Measurements from ENCODE around the gene MRPS15.
"Not testable (repeated sequence)": the region's sequence is repeated elsewhere in the genome, so short reads cannot be mapped to it uniquely, and the experiment has no call there.

The MRPS15 gene

DNA sequence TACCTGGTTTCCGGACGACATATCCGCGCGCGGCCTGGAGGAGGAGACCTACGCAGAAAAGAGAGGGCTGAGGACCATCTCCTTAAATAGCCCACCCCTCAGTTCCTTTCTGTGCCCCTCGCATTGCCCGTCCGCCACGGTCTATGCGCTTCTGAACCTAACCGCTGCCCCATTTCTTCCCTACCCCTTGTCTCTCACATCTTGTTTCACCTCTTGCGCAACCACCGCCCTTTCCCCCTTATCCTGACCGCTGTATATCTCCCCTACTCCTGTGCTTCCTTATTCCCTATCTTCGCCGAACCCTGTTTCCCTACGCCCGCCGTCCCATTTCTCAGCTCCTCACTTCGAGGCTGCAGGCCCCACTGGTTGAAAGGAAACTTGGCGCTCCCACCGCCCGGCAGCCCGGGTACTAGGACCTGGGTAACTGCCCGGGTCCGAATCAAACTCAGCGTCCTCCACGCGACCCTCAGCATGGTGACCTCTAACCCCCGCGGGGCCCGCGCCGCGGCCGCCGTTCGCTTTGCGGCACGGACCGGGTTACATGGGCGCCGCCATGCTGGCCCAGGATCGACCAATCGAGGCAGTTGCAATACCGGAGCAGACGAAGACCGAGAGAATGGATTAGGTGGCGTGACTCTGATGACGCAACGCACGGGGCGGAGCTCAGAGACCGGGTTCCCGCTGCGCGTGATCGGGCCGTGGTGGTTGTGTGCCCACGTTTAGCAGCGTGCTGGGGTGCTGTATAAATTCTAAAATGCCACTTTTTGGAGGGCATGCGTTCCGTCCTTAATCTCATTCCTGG lies at the start of gene MRPS15:
Gene MRPS15, minus strand, starts transcription at position 582 of the 802 bp plus-strand sequence. Its CDS starts 109 bp downstream, at position 473.
- peak; percentile 98 for DNase-seq

DNA sequence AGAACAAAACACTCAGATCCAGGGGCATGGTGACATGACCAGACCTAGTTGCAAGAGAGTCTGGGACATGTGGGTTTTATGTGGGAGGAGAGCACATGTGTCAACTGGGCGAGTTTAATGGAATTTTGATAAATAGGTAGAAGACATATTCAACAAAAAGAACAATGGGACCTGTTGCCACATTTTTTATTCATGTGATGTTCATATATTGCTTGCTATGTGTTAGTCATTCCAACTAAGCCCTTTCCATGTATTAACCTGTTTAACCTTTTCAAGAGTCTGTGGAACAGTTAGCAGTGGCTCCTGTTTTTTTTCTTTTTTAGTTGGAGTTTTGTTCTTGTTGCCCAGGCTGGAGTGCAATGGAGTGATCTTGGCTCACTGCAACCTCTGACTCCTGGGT lies 48.7 kb upstream of the MRPS15 start:
- no peak for DNase-seq

DNA sequence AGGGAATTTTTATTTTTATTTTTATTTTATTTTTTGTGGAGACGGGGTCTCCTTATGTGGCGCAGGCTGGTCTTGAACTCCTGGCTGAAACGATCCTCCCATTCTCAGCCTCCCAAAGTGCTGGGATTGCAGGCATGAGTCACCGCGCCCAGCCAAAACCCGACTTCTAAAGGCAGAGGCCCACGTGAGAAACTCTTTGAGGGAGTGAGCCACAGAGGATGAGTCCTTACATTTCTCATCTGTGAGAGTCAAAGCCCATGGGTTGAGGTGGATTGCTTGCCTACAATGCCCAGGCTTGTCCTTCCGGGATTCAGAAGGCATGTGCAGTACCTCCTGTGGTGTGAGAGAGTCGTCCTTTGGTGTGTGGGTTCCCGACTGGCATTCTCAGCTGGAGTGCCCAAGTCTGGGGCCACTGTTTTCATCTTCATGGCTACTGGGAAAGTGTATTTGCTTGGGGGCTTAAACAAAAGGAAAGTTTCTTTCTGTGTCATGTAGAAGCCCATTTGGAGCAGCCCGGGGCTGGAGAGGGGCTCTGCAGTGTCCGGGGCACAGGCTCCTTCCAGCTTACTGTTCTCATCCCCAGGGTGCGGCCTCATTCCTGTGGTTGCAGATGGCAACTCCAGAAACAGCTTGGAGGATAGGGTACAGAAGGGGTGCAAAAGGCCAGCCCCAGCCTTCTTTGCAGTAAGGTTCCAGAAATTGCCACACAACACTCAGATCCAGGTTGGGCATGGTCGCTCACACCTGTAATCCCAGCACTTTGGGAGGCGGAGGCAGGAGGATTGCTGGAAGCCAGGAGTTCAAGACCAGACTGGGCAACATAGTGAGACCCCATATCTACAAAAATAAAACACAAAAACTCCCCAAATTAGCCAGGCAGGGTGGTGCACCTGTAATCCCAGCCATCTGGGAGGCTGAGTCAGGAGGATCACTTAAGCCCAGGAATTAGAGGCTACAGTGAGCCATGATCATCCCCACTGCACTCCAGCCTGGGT lies 47.9 kb upstream of the MRPS15 start:
- DNase-seq: no peak

DNA sequence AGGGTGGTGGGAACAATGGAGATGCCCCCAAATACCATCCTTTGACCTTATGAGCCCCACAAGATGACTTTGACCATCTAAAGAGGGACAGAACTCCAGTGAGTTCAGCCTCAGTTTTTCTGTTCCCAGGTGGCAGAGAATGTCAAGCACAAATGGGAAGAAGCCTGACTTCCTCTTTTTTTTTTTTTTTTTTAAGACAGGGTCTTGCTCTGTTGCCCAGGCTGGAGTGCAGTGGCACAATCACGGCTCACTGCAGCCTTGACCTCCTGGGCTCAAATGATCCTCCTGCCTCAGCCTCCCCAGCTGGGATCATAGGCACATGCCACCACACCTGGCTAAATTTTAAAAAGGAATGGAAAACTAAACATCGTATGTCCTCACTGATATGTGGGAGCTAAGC lies 47.0 kb upstream of the MRPS15 start:
- not testable (repeated sequence) for DNase-seq

DNA sequence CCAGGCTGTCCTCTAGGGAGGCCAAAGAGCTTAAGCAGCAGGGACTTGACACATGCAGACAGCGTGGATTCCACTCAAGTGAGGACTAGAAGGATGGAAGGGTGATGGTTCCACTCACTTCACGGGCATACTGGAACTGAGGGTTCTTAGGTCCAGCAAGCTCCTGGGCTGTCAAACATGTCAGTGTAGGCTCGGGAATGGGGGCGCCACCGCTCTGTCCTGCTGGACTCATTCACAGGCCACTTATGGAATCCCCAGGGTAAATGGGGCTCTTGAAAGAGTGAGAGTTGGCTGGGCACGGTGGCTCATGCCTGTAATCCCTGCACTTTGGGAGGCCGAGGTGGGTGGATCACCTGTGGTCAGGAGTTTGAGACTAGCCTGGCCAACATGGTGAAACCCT lies 46.2 kb upstream of the MRPS15 start:
- no peak for DNase-seq

DNA sequence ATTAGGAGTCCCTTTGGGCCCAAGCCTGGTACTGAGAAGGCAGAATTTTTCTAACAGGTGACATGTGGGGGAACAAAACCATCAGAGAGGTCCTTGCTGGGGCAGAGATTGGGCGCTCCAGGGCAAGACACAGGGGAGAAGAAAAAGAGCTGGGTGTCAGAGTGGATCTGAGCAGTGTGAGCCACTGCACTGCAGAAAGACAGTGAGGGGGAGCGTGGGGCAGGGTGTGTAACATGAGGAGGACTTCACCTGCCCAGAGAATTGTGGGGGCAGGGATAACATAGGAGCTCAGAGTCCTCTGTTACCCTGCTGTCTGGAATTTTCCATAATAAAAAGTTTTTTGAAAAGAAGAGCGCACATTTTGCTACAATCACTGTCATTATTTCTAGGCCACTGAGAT lies 44.1 kb upstream of the MRPS15 start:
- no peak for DNase-seq

DNA sequence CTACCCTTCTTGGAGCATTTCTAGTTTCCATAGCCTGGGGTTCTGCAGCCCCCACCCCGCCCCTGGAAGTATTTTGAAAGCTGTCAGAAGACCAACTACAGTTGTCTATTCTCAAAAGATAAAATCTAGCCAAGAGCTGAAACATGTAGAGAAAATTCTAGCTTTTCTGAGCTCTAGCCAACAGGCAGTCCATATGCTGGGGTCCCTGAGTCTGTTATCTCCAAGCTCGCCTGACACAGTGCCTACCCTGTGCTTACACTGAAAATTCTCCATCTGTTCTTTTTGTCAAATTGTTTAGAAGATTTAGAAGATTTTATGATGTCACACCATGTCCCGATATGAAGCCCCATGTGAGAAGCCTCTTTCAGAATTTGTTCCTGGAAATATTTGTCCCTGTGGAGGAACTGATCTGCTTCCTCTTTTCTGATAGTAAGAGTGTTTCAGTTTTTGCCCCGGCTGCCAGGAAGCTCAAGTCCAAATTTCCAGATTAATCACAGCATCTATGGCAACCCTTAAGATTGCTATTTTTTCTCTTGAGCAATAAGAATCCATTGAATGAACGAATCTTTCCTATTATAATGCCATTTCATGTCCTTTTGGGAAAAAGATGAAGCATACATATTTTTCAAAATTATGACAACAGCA lies 42.2 kb upstream of the MRPS15 start:
- peak in 1 of 2 experiments; percentile 4 for DNase-seq

DNA sequence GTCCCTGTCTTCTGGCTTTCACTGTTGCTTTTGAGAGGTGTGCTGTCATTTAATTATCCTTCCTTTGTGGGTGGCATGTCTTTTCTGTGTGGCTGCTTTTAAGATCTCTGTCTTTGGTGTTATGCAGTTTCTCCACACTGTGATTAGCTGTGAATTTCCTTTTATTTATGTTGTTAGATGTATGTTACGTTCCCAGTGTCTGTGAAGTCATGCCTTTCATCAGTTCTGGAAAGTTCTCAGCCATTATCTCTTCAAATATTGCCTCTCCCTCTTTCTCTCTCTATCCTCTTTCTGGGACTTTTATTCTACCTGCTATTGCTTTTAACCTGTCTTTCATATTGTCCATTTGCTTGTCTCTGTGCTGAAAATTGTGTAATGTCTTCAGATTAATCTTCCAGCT lies 39.5 kb upstream of the MRPS15 start:
- no peak for DNase-seq

DNA sequence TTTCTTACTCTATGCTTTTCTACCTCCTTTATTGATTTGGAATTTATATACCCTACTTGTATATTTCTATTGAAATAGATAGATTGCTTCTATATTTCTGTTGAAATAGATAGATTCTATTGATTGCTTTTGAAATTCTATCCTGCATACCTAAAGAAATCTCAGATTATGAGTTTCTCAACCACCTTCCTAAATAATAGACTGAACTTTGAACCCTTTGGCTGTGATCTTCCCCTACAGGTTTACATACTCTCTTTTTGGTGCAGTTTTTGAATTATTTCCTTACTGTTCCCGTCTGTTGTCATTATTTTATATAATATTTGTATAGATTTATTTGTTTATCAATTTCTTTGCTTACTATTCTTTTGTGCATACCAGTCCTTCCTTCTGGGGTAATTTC lies 39.0 kb upstream of the MRPS15 start:
- DNase-seq: no peak

DNA sequence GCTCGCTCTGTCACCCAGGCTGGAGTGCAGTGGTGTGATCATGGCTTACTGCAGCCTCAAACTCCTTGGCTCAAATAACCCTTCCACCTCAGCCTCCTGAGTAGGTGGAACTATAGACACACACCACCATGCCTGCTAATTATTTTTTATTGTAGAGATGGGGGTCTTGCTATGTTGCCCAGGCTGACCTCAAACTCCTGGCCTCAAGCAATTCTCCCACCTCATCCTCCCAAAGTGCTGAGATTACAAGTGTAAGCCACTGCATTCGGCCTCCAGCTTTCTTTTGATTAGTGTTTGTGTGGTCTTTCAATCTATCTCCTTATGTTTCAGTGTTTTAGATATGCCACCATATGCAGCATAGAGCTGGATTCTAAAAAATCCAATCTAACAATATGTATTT lies 38.4 kb upstream of the MRPS15 start:
- DNase-seq: no peak

DNA sequence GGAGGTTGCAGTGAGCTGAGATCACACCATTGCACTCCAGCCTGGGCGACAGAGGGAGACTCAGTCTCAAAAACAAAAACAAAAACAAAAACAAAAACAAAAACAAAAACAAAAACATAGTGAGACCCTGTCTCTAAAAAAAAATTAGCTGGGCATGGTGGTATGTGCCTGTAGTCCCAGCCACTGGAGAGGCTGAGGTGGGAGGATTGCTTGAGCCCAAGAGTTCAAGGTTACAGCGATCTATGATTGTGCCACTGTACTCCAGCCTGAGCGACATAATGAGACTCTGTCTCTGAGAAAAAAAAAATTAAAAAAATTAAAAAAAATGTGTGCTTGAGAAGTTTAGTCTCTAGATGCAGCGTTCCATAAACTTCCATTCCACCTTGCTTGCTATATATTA lies 37.7 kb upstream of the MRPS15 start:
- DNase-seq: not testable (repeated sequence)

DNA sequence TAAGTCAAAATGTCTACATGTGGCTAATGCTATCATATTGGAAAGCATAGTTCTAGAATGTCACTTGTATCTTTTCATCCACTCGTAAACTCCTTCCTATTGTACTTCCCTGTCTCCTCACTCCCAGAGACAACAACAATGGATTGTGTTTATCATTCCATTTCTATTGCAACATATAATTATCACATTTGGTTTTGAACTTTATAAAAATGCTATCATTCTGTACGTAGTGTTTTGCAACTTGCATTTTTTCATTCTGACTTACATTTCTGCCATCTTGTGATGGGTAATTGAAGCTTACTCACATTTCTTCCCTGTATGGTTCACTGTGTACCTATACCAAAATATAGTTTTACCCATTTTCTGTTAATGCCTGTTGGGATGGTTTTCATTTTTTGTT lies 33.0 kb upstream of the MRPS15 start:
- DNase-seq: no peak

DNA sequence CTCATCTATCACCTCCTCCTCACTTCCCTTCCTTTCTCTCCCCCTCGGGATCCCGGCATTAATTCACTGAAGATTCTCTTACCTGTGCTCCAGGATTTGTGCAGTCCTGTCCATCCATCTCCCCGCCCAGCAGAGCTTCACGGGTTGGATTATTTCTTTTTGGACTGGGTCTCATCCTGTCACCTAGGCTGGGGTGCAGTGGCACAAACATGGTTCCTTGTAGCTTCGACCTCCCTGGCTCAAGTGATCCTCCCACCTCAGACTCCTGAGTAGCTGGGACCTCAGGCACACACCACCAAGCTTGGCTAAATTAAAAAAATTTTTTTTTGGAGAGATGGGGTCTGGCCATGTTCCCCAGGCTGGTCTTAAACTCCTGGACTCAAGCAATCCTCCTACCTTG lies 30.8 kb upstream of the MRPS15 start:
- DNase-seq: no peak

DNA sequence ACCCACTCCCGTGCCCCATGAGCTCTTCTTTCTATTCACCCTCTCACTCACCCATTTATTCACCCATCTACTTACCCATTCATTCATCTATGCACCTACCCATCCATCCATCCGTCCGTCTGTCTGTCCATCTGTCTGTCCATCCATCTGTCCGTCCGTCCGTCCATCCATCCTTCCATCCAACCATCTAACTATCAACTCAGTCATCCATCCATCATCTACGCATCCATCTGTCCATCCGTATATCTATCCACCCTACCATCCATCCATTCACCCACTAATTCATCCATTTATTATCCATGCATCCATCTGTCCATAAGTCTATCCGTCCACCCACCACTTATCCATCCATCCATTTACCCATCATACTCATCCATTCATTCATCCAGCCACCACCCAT lies 29.3 kb upstream of the MRPS15 start:
- no peak for DNase-seq

DNA sequence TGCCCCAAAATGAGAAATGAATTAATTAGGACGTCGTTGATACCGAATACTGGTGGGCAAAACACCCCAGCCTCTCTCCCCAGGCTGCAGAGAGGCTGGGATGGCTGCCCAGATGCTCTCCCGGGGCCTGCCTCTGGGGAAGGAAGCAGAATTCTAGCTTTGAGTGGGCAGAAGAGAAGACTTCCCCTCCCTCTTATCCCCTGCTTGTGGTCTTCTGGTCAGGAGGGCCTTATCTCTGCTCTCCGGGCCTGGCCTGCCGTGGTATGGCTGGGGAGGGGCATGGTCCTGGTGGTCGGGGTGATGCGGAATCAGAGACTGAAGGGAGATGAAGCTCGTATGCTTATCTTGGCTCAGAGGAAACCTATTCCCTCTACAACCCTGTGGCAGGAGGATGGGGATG lies 28.3 kb upstream of the MRPS15 start:
- no peak for DNase-seq

DNA sequence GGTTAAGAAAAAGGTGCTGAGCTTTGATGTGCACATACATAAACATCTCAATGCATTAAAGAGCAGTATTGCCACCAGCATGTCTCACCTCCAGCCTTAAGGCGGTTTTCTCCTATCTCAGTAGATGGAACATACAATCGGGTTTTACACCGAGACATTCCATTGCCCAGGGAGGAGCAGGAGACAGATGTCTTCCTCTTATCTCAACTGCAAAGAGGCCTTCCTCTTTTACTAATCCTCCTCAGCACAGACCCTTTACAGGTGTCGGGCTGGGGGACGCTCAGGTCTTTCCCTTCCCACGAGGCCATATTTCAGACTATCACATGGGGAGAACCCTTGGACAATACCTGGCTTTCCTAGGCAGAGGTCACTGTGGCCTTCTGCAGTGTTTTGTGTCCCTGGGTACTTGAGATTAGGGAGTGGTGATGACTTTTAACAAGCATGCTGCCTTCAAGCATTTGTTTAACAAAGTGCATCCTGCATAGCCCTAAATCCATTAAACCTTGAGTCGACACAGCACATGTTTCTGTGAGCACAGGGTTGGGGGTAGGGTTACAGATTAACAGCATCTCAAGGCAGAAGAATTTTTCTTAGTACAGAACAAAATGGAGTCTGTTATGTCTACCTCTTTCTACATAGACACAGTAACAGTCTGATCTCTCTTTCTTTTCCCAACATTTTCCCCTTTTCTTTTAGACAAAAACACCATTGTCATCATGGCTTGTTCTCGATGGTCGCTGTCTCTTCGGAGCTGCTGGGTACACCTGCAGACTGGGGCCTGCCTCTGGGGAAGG lies 25.3 kb upstream of the MRPS15 start:
- DNase-seq: not testable (repeated sequence)

DNA sequence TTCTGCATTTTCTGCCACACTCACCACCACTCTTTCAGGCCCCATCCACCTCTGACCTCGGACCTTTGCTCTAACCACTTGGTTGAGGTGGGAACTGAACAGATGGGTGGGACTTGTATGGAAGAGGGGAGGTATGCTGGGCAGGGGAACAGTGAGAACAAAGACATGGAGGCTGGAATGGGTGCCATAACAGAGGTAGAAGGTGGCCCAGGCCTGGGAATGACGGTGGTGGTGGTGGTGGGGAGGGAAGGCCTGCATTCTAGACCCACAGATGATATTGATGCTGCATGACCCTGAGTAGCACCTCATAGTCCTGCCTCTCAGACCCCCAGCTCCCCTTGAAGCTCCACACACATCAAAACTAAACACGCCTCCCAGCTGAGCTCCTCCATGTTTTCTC lies 23.7 kb upstream of the MRPS15 start:
- no peak for DNase-seq

DNA sequence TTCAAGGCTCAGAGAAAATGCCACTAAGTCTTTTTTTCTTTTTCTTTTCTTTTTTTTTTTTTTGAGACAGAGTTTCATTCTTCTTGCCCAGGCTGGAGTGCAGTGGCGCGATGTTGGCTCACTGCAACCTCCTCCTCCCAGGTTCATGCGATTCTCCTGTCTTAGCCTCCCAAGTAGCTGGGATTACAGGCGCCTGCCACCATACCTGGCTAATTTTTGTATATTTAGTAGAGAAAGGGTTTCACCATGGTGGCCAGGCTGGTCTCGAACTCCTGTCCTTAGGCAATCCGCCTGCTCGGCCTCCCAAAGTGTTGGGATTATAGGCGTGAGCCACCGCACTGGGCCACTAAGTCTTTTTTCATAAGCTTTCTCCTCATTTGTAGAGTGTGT lies 23.1 kb upstream of the MRPS15 start:
- DNase-seq: not testable (repeated sequence)

DNA sequence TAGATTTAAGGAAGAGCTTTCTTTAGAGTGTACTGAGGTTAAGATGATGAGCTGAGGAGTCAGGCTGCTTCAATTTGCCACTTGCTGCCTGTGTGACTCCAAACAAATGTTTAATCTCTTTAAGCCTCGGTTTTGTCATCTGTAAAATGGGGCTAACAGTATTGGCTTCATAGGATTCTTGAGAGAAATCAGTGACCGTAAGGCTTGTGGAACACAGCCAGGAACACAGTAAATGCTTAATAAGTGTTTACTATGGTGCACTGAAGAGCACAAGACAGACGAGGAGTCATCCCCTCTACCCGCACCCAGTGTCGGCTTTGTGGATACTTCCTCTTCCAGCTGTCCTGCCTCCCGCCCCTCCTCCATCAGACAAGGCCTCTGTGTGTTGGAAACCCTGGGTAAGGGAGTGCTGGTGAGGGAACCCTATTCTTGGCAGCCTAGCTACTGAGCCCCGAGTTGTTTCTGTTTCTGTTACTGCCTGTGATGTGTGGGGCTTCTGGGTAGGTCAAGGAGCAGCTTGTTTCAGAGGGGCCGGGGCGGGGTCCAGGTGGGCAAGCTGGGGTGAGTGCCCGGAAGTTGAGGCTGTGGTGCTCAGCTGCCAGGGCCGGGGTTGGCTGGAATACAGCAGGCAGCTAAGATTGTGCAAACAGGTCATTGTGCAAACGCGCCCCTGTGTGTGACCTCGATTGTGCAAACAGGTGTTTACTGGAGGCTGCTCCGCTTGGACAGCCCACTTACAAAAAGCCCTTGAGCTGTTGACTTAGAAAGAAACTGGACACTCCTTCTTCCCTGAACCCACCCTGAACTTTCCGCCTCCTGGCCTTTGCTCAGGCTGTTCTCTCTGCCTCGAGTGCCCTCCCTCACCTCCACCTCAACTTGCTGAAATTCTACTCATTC lies 22.5 kb upstream of the MRPS15 start:
- peak; percentile 81 to 86 for DNase-seq

DNA sequence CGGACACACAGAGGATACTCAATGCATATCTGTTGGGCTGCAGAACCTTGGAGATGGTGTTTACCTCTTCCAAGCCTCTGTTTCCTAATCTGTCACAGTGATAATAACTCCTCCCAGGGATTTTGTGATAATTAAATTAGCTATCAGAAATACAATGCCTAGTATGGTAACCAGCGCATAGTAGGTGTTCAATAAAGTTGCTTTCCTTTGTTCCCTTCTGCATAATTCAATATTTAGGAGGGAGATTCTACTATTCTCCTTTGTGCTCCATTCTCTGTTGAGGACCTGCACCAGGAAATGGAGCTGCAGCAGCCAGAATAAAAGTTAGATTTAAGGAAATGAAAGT lies 21.9 kb upstream of the MRPS15 start:
- DNase-seq: no peak

DNA sequence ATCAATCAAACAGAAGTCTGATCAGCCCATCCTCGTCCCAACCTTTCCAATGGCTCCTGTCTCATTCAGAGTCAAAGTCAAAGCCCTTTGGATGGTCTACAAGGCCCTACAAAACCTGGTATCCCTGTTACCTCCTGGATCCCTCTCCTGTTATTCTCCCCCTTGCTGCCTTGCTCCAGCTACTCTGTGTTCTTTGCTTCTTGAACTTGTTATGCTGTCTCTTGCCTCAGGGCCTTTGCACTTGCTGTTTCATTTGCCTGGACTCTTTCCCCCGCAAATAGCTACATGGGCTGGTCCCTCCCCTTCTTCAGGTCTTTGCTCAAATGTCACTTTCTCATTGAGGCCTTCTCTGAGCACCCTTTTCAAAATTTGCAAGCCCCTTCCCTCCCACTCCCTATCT lies 19.9 kb upstream of the MRPS15 start:
- no peak for DNase-seq

Data from Kasumi-1 (cell line).